H9 (cell line): ENCODE measurements around the gene EME1. TPM values are rescaled to one million over a fixed set of nuclear protein-coding genes. Genes with fewer than 3 reads are reported as not detected.
A peak's percentile ranks its signal among the peaks of the same experiment; 100 is the strongest.

ENCODE experiments used
- DNase-seq: peaks from one replicate; pipeline ENCODE4 v3.0.0-alpha.2; 2017
- H2AFZ ChIP-seq: one replicate; pipeline ENCODE4 v1.6.1; 2013; ENCODE audit warnings: mild to moderate bottlenecking, low read length, control low read depth, moderate library complexity
- H2AK5ac ChIP-seq: 2 replicates; pipeline ENCODE4 v1.6.1; 2013; ENCODE audit warnings: low read length, control low read depth, mixed read lengths; ENCODE audit not compliant: insufficient read length
- H2BK120ac ChIP-seq: one replicate; pipeline ENCODE4 v1.6.1; 2013; ENCODE audit warnings: low read depth, mild to moderate bottlenecking, low read length, control low read depth, inconsistent platforms; ENCODE audit not compliant: poor library complexity, severe bottlenecking
- H2BK12ac ChIP-seq: 2 replicates; pipeline ENCODE4 v1.6.1; 2013; ENCODE audit warnings: low read length, control low read depth, mixed read lengths, low read depth; ENCODE audit not compliant: insufficient read length
- H2BK15ac ChIP-seq: 2 replicates; pipeline ENCODE4 v1.6.1; 2013; ENCODE audit warnings: low read depth, low read length, control low read depth
- H2BK20ac ChIP-seq: one replicate; pipeline ENCODE4 v1.6.1; 2013; ENCODE audit warnings: low read depth, mild to moderate bottlenecking, low read length, control low read depth, inconsistent platforms; ENCODE audit not compliant: poor library complexity, severe bottlenecking
- H2BK5ac ChIP-seq: 2 replicates; pipeline ENCODE4 v1.6.1; 2013; ENCODE audit warnings: low read length, control low read depth, mixed read lengths; ENCODE audit not compliant: insufficient read length
- H3K14ac ChIP-seq: 2 replicates; pipeline ENCODE4 v1.6.1; 2013; ENCODE audit warnings: low read length, control low read depth; ENCODE audit not compliant: insufficient read depth
- H3K18ac ChIP-seq: 2 replicates; pipeline ENCODE4 v1.6.1; 2013; ENCODE audit warnings: low read depth, mild to moderate bottlenecking, mixed read lengths, low read length, control low read depth; ENCODE audit not compliant: insufficient read length
- H3K23ac ChIP-seq: 2 replicates; pipeline ENCODE4 v1.6.1; 2013; ENCODE audit warnings: low read length, control low read depth, mixed read lengths, low read depth; ENCODE audit not compliant: insufficient read length
- H3K23me2 ChIP-seq: 2 replicates; pipeline ENCODE4 v1.6.1; 2013; ENCODE audit warnings: low read depth, mild to moderate bottlenecking, mixed read lengths, low read length, control low read depth; ENCODE audit not compliant: insufficient read length, poor library complexity, severe bottlenecking
- H3K27ac ChIP-seq: 2 replicates; pipeline ENCODE4 v1.5.1; 2013; ENCODE audit warnings: low read length, control low read depth, mixed read lengths, low read depth; ENCODE audit not compliant: insufficient read length
- H3K27me3 ChIP-seq: 2 replicates; pipeline ENCODE4 v1.6.1; 2013; ENCODE audit warnings: low read length, control low read depth, inconsistent platforms; ENCODE audit not compliant: insufficient read depth
- H3K4ac ChIP-seq: 2 replicates; pipeline ENCODE4 v1.6.1; 2013; ENCODE audit warnings: low read depth, mild to moderate bottlenecking, control low read depth, inconsistent platforms, low read length, moderate library complexity
- H3K4me1 ChIP-seq: 2 replicates; pipeline ENCODE4 v1.6.1; 2013; ENCODE audit warnings: low read length, control low read depth, inconsistent platforms; ENCODE audit not compliant: insufficient read depth
- H3K4me2 ChIP-seq: 2 replicates; pipeline ENCODE4 v1.6.1; 2013; ENCODE audit warnings: low read length, control low read depth, mixed read lengths; ENCODE audit not compliant: insufficient read length, insufficient read depth
- H3K56ac ChIP-seq: 2 replicates; pipeline ENCODE4 v1.6.1; 2013; ENCODE audit warnings: low read depth, mild to moderate bottlenecking, mixed read lengths, low read length, control low read depth; ENCODE audit not compliant: insufficient read length
- H3K79me1 ChIP-seq: 2 replicates; pipeline ENCODE4 v1.6.1; 2013; ENCODE audit warnings: low read depth, mild to moderate bottlenecking, moderate library complexity, low read length, control low read depth, inconsistent platforms; ENCODE audit not compliant: insufficient read depth, poor library complexity, severe bottlenecking
- H3K79me2 ChIP-seq: 2 replicates; pipeline ENCODE4 v1.6.1; 2013; ENCODE audit warnings: low read length, control low read depth, inconsistent platforms; ENCODE audit not compliant: insufficient read depth
- H3K9ac ChIP-seq: 2 replicates; pipeline ENCODE4 v1.6.1; 2013; ENCODE audit warnings: low read length, control low read depth, mixed read lengths; ENCODE audit not compliant: insufficient read length; ENCODE audit errors: extremely low read depth
- H3K9me3 ChIP-seq: one replicate; pipeline ENCODE4 v1.6.1; 2013; ENCODE audit warnings: low read depth, low read length, inconsistent platforms; ENCODE audit not compliant: control insufficient read depth
- H3T11ph ChIP-seq: one replicate; pipeline ENCODE4 v1.6.1; 2013; ENCODE audit warnings: mild to moderate bottlenecking, low read length, control low read depth, inconsistent platforms
- H4K20me1 ChIP-seq: one replicate; pipeline ENCODE4 v1.6.1; 2013; ENCODE audit not compliant: control insufficient read depth, insufficient read length, insufficient read depth
- H4K5ac ChIP-seq: 2 replicates; pipeline ENCODE4 v1.6.1; 2013; ENCODE audit warnings: low read depth, mild to moderate bottlenecking, mixed read lengths, low read length, control low read depth; ENCODE audit not compliant: insufficient read length
- H4K8ac ChIP-seq: replicated peaks from 2 replicates; pipeline ENCODE4 v1.6.1; 2013; ENCODE audit warnings: low read length, control low read depth, mixed read lengths, low read depth; ENCODE audit not compliant: insufficient read length
- H4K91ac ChIP-seq: 2 replicates; pipeline ENCODE4 v1.6.1; 2013; ENCODE audit warnings: low read depth, mild to moderate bottlenecking, moderate library complexity, mixed read lengths, low read length, control low read depth; ENCODE audit not compliant: insufficient read length
- H3K27ac Mint-ChIP-seq, 3 experiments: 2 replicates in 2 of 3; 3 replicates in 1 of 3; pipeline ENCODE4 v1.8.0; 2020 to 2021; ENCODE audit warnings: mixed read lengths in 3 of 3, mild to moderate bottlenecking in 1 of 3, moderate library complexity in 1 of 3
- H3K27me3 Mint-ChIP-seq: 2 replicates; pipeline ENCODE4 v1.8.0; 2021; ENCODE audit warnings: low read depth, mild to moderate bottlenecking, moderate library complexity, mixed read lengths
- H3K36me3 Mint-ChIP-seq, 3 experiments: 2 replicates in 2 of 3; 3 replicates in 1 of 3; pipeline ENCODE4 v1.8.0; 2020 to 2021; ENCODE audit warnings: low read depth in 3 of 3, mixed read lengths in 3 of 3; ENCODE audit not compliant: insufficient read depth in 1 of 3
- H3K4me1 Mint-ChIP-seq, 2 experiments: 2 replicates each; pipeline ENCODE4 v1.8.0; 2020; ENCODE audit warnings: mixed read lengths in 2 of 2
- H3K4me3 Mint-ChIP-seq, 2 experiments: 2 replicates in 1 of 2; 3 replicates in 1 of 2; pipeline ENCODE4 v1.8.0; 2020 to 2021; ENCODE audit warnings: mild to moderate bottlenecking in 2 of 2, mixed read lengths in 2 of 2, moderate library complexity in 1 of 2
- H3K9me3 Mint-ChIP-seq, 2 experiments: 2 replicates in 1 of 2; 3 replicates in 1 of 2; pipeline ENCODE4 v1.8.0; 2020; ENCODE audit warnings: mild to moderate bottlenecking in 2 of 2, mixed read lengths in 2 of 2, moderate library complexity in 1 of 2
- WGBS: extraction: QIAGEN DNeasy Blood & Tissue Kit; methylation state at CpG from one replicate; pipeline ENCODE4 v1.1.7; 2013; ENCODE audit warnings: missing lambda C conversion rate, low lambda C conversion rate, mixed read lengths; ENCODE audit not compliant: insufficient read length; ENCODE audit errors: extremely low coverage; 5-methylcytosine and 5-hydroxymethylcytosine counted together
- total RNA-seq: library from RNA; stranded (reverse); gene quantifications from 2 replicates; pipeline ENCODE4 v1.2.1, GENCODE V29; 2021
- TF ChIP-seq, protein P1 (sequence below): fragments of 200-600 bp; sonication (generic); conservative IDR thresholded peaks from 3 replicates; pipeline ENCODE4 v1.8.0; 2021; ENCODE audit warnings: antibody characterized with exemption, mild to moderate bottlenecking

Gene EME1
- total RNA-seq, 1 experiment from 2014 or later: 15.1 TPM

DNA sequence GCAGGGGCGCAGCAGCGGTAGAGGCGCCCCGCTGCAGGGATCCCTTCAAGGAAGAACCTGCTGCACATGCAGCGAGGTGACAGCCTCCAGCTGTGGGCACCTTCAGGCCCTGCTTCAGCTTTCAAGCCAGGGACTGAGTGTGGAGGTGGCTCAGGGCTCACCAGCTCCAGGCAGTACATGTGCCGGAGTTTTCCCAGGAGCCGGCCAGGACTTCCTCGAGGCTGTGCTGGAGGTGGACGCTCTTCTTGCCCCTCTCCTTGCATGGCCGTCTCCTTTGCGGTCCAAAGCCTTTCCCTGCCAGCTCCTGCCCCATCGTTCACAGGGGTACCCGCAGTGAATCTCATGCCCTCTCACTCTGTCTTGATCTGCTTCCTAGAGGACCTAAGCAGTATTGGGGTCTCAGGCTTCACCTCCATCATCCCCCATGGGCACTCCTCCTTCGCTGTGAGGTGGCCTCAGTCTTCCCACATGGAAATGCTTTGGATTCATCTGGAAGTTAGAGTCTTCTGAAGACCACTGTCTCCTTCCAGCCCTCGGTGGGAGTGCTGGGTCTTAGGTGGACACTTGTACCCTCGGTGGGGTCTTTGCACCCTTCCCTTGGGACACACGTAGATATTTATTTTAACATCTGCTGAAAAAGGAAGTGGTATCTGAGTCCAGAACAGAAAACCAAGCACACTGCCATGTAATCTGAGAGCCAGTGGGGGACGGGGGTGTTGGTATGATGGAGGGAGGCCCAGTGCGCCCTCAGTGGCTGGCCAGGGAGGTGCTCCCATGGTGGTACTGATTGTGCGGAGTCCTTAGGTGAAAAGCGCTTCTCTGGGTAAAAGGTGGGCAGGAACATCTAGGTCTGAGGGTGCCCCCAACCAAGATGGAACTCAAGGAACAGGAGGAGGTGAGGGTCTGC is 20.1 kb upstream of the EME1 start:
- Mint-ChIP-seq H3K27me3 (no peaks in the 10 kb centered on the region; the same call in 1 of the 2 replicates), H3K4me3 (peak overlapping the region in 1 of 2 experiments; percentile 50; a peak in 1 of 5 replicates), H3K36me3 (peaks cover 16 to 50% (median 48%) of the 10 kb centered on the region in 3 experiments; a peak in 6 of 7 replicates), H3K4me1 (peaks cover 7 to 9% of the 10 kb centered on the region in 2 experiments), H3K27ac (peak overlapping the region in 2 of 3 experiments; percentile 44 to 94; a peak in 1 of 7 replicates), H3K9me3 (no peaks in the 10 kb centered on the region; a peak in 1 of 5 replicates)
- Histone ChIP-seq H2AFZ (no peak overlapping the region), H3K27ac (no peak overlapping the region), H2BK120ac (no peak overlapping the region), H2BK12ac (no peak overlapping the region), H2BK15ac (no peak overlapping the region), H2AK5ac (no peak overlapping the region), H4K5ac (no peak overlapping the region), H3K4me2 (no peak overlapping the region), H3K79me2 (no peaks in the 10 kb centered on the region), H3K27me3 (no peaks in the 10 kb centered on the region), H2BK20ac (no peak overlapping the region), H3K23me2 (no peaks in the 10 kb centered on the region), H3K9me3 (no peaks in the 10 kb centered on the region), H3K4ac (no peak overlapping the region), H2BK5ac (no peak overlapping the region), H3K23ac (no peak overlapping the region), H3K79me1 (no peaks in the 10 kb centered on the region), H3K9ac (no peak overlapping the region), H3K56ac (no peak overlapping the region), H3K4me1 (no peaks in the 10 kb centered on the region; the same call in 1 of the 2 replicates), H3K18ac (no peak overlapping the region), H3K14ac (no peak overlapping the region), H3T11ph (no peak overlapping the region), H4K20me1 (no peaks in the 10 kb centered on the region), H4K91ac (no peak overlapping the region), H4K8ac (no peak overlapping the region)
- TF ChIP-seq, protein P1, sequence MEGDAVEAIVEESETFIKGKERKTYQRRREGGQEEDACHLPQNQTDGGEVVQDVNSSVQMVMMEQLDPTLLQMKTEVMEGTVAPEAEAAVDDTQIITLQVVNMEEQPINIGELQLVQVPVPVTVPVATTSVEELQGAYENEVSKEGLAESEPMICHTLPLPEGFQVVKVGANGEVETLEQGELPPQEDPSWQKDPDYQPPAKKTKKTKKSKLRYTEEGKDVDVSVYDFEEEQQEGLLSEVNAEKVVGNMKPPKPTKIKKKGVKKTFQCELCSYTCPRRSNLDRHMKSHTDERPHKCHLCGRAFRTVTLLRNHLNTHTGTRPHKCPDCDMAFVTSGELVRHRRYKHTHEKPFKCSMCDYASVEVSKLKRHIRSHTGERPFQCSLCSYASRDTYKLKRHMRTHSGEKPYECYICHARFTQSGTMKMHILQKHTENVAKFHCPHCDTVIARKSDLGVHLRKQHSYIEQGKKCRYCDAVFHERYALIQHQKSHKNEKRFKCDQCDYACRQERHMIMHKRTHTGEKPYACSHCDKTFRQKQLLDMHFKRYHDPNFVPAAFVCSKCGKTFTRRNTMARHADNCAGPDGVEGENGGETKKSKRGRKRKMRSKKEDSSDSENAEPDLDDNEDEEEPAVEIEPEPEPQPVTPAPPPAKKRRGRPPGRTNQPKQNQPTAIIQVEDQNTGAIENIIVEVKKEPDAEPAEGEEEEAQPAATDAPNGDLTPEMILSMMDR: peak; percentile 21; the same call in 2 of the 3 replicates
- no peak for DNase-seq
- WGBS: no CpG with 5 or more reads among the region's 21 CpGs
